Sigmoid colon (tissue), 7 donors: Measurements from ENCODE around the gene MTMR2. TPM values are rescaled to one million over a fixed set of nuclear protein-coding genes. Genes with fewer than 3 reads are reported as not detected.

Experiments used
- DNase-seq: peaks from one replicate; pipeline ENCODE4 v3.0.0-alpha.2; 2019
- H3K27ac ChIP-seq, 4 donors: fragments of 200-600 bp; sonication (generic); one replicate each; pipeline ENCODE4 v1.5.1; 2016 to 2019; ENCODE audit warnings: mild to moderate bottlenecking in 1 of 4
- H3K27me3 ChIP-seq, 3 donors: fragments of 200-600 bp; sonication (generic); one replicate each; pipeline ENCODE4 v1.5.1; 2019; ENCODE audit warnings: mild to moderate bottlenecking in 1 of 3
- H3K36me3 ChIP-seq, 4 donors: fragments of 200-600 bp; sonication (generic); one replicate each; pipeline ENCODE4 v1.5.1; 2016 to 2019
- H3K4me1 ChIP-seq, 4 donors: fragments of 200-600 bp; sonication (generic); one replicate each; pipeline ENCODE4 v1.5.1; 2017 to 2019
- H3K4me3 ChIP-seq, 4 donors: fragments of 200-600 bp; sonication (generic); one replicate each; pipeline ENCODE4 v1.5.1; 2017 to 2019; ENCODE audit warnings: mild to moderate bottlenecking in 2 of 4, moderate library complexity in 1 of 4
- H3K9me3 ChIP-seq, 4 donors: fragments of 200-600 bp in 3 of 4; sonication (generic) in 3 of 4; one replicate each; pipeline versions ENCODE4 v1.5.1 to v1.6.1; 2013 to 2019
- EP300 ChIP-seq, 4 donors: sonication (generic); formaldehyde crosslinking; IDR thresholded peaks; one replicate each; pipeline ENCODE4 v1.6.1; 2017; ENCODE audit warnings: antibody characterized with exemption in 4 of 4
- POLR2A ChIP-seq, 2 donors: fragments of 450-650 bp; IDR thresholded peaks; one replicate each; pipeline ENCODE4 v1.6.1; 2016; ENCODE audit warnings: antibody characterized with exemption in 2 of 2, mild to moderate bottlenecking in 2 of 2, moderate library complexity in 2 of 2
- POLR2AphosphoS5 ChIP-seq, 4 donors: sonication (generic); formaldehyde crosslinking; IDR thresholded peaks; one replicate each; pipeline ENCODE4 v1.6.1; 2017; ENCODE audit warnings: antibody characterized with exemption in 4 of 4
- WGBS, 2 donors: extraction: QIAGEN DNeasy Blood & Tissue Kit; methylation state at CpG; one replicate each; pipeline ENCODE4 v1.1.7; 2013; 5-methylcytosine and 5-hydroxymethylcytosine counted together
- intact Hi-C: fragments of 100-400 bp; cut with DNase I; formaldehyde crosslinking; loops from one replicate; pipeline ENCODE4 v1.15.1; 2023
- polyA plus RNA-seq, 3 donors: library from polyadenylated mRNA; stranded (reverse); fragments of 200-250 nt; gene quantifications; one replicate each; pipeline ENCODE4 v1.2.3, GENCODE V29; 2013
- total RNA-seq, 4 donors: library from RNA; depleted of rRNA; stranded (reverse); fragments of >200 nt; gene quantifications; one replicate each; pipeline ENCODE4 v1.1.0, GENCODE V29; 2016
- TF ChIP-seq, protein P1 (sequence below), 4 experiments: fragments of 450-650 bp in 3 of 4; fragments of 200-600 bp in 1 of 4; IDR thresholded peaks; one replicate each; pipeline ENCODE4 v1.5.1; 2016 to 2019; ENCODE audit warnings: antibody characterized with exemption in 4 of 4, mild to moderate bottlenecking in 3 of 4, moderate library complexity in 2 of 4
- donor health status: healthy with polysubstance abuse.
- donor health status: Bipolar disorder and iron deficiency.
- donor health status: healthy.

Gene MTMR2
- total and polyA plus RNA-seq, 7 donors = 13.9 to 33.7 (median 17.6) TPM

GRCh38 chr11:95800438-95800837 is 123.5 kb downstream of the MTMR2 start:
- Histone ChIP-seq H3K4me1 (no peaks in the 10 kb centered on the region), H3K9me3 (no peaks in the 10 kb centered on the region), H3K27ac (no peak overlapping the region), H3K36me3 (peaks cover 0 to 46% (median 2%) of the 10 kb centered on the region in 4 donors), H3K4me3 (no peak overlapping the region), H3K27me3 (no peaks in the 10 kb centered on the region)
- no peak for TF ChIP-seq EP300 (IDR thresholded peaks at IDR 0.05)
- no peak for TF ChIP-seq POLR2A (IDR thresholded peaks at IDR 0.05)
- no peak for TF ChIP-seq POLR2AphosphoS5 (IDR thresholded peaks at IDR 0.05)
- TF ChIP-seq, protein P1, sequence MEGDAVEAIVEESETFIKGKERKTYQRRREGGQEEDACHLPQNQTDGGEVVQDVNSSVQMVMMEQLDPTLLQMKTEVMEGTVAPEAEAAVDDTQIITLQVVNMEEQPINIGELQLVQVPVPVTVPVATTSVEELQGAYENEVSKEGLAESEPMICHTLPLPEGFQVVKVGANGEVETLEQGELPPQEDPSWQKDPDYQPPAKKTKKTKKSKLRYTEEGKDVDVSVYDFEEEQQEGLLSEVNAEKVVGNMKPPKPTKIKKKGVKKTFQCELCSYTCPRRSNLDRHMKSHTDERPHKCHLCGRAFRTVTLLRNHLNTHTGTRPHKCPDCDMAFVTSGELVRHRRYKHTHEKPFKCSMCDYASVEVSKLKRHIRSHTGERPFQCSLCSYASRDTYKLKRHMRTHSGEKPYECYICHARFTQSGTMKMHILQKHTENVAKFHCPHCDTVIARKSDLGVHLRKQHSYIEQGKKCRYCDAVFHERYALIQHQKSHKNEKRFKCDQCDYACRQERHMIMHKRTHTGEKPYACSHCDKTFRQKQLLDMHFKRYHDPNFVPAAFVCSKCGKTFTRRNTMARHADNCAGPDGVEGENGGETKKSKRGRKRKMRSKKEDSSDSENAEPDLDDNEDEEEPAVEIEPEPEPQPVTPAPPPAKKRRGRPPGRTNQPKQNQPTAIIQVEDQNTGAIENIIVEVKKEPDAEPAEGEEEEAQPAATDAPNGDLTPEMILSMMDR (IDR thresholded peaks at IDR 0.05) = no peak
- intact Hi-C loops = no loop called here
- WGBS, 2 donors = 95 to 97% methylated on average over 12 of the region's 12 CpGs
- no peak for DNase-seq

DNA sequence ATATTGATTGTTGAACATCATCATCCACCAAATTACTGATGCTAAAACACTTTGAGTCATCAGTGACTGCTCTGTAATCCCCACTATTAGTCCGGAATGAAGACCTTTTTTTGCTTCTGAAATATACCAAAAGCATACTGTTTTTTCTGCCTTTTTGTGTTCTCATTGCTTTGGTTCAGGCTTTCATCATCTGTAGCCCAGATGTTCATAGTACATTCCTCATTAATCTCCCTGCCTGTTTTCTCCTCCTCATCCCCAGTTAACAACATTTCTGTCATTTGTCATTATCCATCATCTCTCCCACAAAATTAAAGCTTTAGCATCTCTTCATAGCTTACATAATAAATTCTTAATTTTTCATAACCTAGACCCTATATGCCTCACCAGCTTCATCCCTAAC is 124.4 kb downstream of the MTMR2 start:
- no peak overlapping the region for H3K4me3 ChIP-seq
- WGBS, 2 donors = 94 to 97% methylated on average over 1 of the region's 1 CpG
- TF ChIP-seq POLR2AphosphoS5 (IDR thresholded peaks at IDR 0.05) (no peak), POLR2A (IDR thresholded peaks at IDR 0.05) (no peak), EP300 (IDR thresholded peaks at IDR 0.05) (no peak)
- TF ChIP-seq, protein P1 (IDR thresholded peaks at IDR 0.05) = no peak

DNA sequence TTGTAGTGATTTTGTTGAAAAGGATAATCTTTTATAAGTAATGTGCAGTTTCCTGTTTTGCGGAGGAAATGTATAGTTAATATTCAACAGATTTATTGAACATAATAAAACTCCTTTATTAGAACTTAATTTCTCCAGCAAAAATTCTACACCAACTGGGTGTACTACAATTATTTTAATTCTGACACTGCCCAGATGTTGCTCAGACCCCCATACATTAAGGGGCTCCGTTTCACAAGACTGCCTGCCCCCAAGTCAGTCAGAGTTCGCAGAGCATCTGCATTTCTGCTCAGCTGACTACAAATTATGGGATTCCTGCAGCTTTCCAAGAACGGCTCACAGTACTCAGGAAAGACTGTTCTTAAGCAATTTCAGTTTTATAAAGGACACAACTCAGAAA is 127.4 kb downstream of the MTMR2 start:
- Histone ChIP-seq H3K36me3 (peaks cover 0 to 24% (median 0%) of the 10 kb centered on the region in 4 donors), H3K27ac (no peak overlapping the region), H3K4me3 (no peak overlapping the region), H3K27me3 (no peaks in the 10 kb centered on the region), H3K9me3 (no peaks in the 10 kb centered on the region), H3K4me1 (peaks cover 0 to 11% (median 9%) of the 10 kb centered on the region in 4 donors)
- DNase-seq = no peak
- intact Hi-C loops = no loop called here
- TF ChIP-seq POLR2A (IDR thresholded peaks at IDR 0.05) (no peak), POLR2AphosphoS5 (IDR thresholded peaks at IDR 0.05) (no peak)
- 85 to 88% methylated on average over 4 of the region's 4 CpGs for WGBS, 2 donors

More for the DNA sequence above, 124.4 kb downstream of the MTMR2 start:
- no peaks in the 10 kb centered on the region for H3K27me3 ChIP-seq
- intact Hi-C loops = no loop called here
- H3K27ac ChIP-seq = no peak overlapping the region
- H3K9me3 ChIP-seq = no peaks in the 10 kb centered on the region
- DNase-seq = no peak
- H3K4me1 ChIP-seq = no peaks in the 10 kb centered on the region
- H3K36me3 ChIP-seq = peaks cover 0 to 42% (median 2%) of the 10 kb centered on the region in 4 donors

DNA sequence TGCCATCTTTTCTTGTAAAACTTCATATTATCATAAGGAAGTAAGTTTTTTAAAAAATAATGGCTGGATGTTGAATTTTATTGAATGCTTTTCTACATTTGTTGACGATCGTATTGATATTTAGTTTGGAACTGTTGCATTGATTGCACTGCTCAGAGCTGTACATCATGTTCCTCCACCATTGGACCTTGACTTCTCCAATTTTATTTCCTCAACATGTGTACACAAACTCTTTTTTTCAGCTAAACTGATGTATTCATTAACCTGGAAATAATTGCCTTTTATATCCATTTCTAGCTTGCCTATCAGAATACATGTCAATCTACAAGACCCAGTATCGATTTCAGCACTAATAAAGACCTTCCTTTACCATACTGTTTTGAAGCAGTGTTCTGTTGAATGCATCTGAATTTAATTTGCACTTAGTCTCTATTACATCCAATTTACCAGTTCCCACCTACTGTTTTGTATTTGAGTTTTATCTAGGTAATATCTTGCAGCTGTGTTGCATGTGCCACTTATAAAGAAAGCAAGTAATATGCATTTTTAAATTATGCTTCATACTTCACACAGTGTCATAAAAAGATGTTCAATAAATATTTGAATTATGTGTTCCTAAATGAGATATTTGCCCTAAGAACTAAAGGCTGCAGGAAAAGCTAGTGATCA is 128.1 kb downstream of the MTMR2 start:
- H3K4me1 ChIP-seq = peaks cover 0 to 17% (median 14%) of the 10 kb centered on the region in 4 donors
- 20 to 77% methylated on average over 3 of the region's 3 CpGs for WGBS, 2 donors
- DNase-seq = no peak

DNA sequence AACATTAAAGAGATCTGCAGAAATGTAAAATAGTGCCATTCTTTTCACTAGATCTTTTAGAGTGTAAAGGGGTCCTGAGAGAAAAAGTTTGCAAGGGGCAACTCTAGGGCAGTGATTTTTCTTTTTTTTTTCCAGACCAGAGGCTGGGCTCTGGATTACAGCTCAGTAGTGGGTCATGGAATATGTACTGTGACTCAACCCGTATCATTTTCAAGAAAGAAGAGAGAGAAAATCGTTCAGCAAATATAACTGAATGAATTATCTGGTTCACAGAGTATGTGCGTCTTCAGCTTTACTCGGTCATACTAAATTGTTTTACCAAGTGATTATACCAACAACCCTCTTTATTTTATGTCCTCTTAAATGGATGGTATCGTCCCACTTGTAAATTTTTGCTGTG is 129.8 kb downstream of the MTMR2 start:
- TF ChIP-seq POLR2AphosphoS5 (IDR thresholded peaks at IDR 0.05) (no peak), EP300 (IDR thresholded peaks at IDR 0.05) (no peak), POLR2A (IDR thresholded peaks at IDR 0.05) (no peak)
- TF ChIP-seq, protein P1 (IDR thresholded peaks at IDR 0.05) = no peak
- Histone ChIP-seq H3K27ac (no peak overlapping the region), H3K4me3 (no peak overlapping the region), H3K27me3 (no peaks in the 10 kb centered on the region), H3K36me3 (peaks cover 0 to under 1% (median 0%) of the 10 kb centered on the region in 4 donors), H3K9me3 (no peaks in the 10 kb centered on the region), H3K4me1 (peaks cover 0 to 17% (median 14%) of the 10 kb centered on the region in 4 donors)
- WGBS, 2 donors = 92 to 93% methylated on average over 5 of the region's 5 CpGs
- DNase-seq = no peak
- intact Hi-C loops = loop anchor here (5.0 kb wide), 1 partner anchor 598 kb away; the partner anchor contains the start of gene JRKL

More for the DNA sequence above, 128.1 kb downstream of the MTMR2 start:
- H3K36me3 ChIP-seq = peaks cover 0 to 18% (median 0%) of the 10 kb centered on the region in 4 donors
- no peak overlapping the region for H3K4me3 ChIP-seq
- TF ChIP-seq, protein P1 (IDR thresholded peaks at IDR 0.05) = no peak
- TF ChIP-seq POLR2A (IDR thresholded peaks at IDR 0.05) (no peak), POLR2AphosphoS5 (IDR thresholded peaks at IDR 0.05) (no peak), EP300 (IDR thresholded peaks at IDR 0.05) (no peak)
- H3K27ac ChIP-seq = no peak overlapping the region
- intact Hi-C loops = no loop called here
- no peaks in the 10 kb centered on the region for H3K9me3 ChIP-seq
- H3K27me3 ChIP-seq = no peaks in the 10 kb centered on the region
